Stimulated activated CD8-positive, alpha-beta memory T cell treated with anti-CD3 and anti-CD28 coated beads, Interleukin-12 subunit alpha, Interleukin-12 subunit beta, amount 100 ng/mL, for 24 hours (primary cell): ENCODE measurements around the gene UMODL1.
"Not testable (repeated sequence)": the region's sequence is repeated elsewhere in the genome, so short reads cannot be mapped to it uniquely, and the experiment has no call there.

ENCODE experiments used
- DNase-seq: peaks from one replicate; pipeline ENCODE4 v3.0.0-alpha.2; 2020; ENCODE audit errors: extremely low read depth

The UMODL1 gene

GRCh38 chr21:42059141-42059540 lies 12.0 kb upstream of the UMODL1 start:
- DNase-seq = no peak

GRCh38 chr21:42059721-42060120 lies 11.4 kb upstream of the UMODL1 start:
- DNase-seq = no peak

DNA sequence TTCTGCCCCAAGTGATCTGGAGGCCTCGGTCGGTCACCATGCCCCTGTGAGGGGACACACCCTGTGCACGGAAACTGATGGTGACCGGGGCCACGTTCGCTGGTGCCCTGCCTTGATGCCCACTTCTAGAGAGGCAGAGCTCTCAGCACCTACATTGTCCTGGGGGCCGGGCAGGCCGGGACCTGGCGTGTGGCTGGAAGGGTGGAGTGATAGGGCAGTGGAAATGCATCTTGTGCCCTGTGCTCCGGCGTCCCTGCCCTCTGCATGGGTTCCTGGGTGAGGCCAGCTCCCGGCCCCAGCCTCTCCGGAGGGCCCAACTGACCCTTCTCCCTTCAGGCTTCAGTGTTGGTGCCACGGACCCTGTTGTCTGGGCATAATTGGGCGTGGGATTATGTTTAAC lies 11.0 kb upstream of the UMODL1 start:
- no peak for DNase-seq

DNA sequence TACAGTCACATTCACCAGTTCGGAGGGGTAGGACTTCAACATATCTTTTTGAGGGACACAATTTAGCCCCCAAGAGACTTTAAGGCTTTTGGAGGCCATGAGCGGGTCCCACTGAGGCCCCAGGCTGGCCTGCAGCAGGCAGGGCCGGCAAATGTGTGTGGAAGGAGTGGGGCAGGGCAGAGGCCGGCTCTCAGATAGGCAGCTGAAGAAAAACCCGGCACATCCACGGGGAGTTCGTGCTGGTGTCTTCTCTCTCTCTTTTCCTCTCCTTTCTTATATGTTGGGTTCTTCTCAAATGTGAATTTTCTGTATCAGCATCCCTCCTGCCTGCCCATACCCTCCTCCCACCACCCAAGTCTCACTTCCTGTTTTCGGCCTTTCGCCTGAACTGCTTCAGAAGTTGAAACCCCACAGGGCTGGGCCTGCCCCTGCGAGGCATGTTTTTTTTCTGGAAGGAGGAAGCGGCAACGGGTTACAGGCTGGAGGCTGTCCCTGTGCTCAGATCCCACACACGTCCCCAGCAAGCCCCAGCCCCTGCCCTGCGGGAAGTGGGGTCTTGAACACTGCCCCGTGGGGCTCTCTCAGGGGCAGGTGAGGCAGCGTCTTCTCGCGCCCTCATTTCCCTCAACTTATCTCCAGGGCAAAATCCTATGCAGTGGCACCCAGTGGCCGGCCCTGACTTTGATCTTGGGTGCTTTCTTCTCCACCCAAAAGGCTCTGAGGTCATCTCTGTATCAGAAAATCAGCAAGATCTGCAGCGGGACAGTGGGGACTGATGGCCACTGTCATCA lies 9.7 kb upstream of the UMODL1 start:
- DNase-seq = no peak

DNA sequence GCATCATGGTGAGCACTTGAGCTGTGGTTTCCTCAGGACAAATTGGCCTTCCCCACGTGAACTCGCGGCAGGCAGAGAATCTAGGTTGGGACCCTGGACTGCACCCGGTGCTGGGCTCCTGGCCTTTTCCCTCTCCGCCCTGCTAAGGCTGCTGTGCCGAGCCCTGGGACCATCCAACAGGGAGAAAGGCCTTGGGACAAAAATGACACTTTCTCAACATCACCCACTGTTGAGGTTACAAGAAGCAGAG lies 9.2 kb upstream of the UMODL1 start:
- DNase-seq = no peak

GRCh38 chr21:42062236-42063022 lies 8.7 kb upstream of the UMODL1 start:
- DNase-seq = no peak

DNA sequence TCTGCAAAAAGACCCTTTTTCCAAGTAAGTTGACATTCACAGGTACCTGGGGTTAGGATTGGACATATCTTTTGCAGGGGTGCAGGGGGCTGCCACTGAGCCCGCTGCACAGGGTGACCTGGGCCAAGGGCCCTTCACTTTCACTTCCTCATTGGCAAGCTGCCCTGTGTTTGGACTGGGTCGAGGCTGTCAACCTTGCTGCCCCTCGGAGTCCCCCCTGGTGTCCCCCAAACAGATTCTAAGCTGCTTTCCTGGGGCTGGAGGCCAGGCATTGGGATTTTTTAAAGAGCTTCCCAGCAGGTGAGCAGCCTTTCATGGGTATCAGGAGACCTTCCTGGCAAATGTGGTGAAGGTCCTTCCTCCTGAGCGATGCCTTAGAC lies 7.9 kb upstream of the UMODL1 start:
- no peak for DNase-seq

DNA sequence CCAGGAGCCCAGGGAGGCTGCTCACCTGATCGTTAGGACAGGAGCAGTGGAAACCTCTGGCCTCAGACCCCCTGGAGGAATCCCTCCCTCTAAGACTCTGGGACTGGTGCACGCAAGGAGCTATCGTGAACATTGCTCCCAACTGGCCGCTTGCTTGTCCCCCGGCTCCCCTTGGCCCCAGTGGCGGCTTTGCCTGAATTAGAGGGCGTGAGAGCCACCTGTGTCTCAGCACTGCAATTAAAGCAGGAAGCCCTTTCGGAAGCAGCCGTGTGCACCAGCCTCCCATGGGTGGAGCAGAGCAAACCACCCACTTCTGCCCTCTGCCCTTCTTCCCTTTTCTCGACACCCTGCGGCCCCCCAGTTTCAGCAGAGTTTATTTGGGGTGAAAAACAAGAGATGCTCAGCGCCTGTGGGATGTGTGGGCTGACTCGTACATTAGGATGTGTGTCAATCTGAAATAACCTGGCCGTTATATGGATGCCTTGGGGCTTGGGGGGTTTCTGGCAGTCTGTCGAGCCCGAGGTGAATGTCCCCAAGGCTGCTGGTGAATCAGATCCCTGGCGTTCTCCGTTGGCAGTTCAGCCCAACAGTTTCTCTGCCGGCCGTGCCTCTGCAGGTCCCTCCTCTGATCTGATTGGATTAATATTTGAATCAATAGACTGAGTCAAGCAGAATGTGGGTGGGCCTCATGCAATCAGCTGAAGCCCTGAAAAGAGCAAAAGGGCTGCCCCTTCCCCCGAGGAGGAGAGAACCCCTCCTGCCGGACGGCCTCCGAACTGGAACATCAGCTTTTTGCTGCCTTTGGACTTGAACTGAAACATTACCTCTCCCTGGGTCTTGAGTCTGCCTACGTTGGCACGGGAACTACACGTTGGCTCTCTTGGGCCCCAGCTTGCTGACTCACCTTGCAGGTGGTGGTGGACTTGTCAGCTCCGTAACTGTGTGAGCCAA lies 7.3 kb upstream of the UMODL1 start:
- no peak for DNase-seq

- DNase-seq = no peak
Observed at GRCh38 chr21:42066521-42066920, 4.6 kb upstream of the UMODL1 start.

GRCh38 chr21:42067531-42068255 lies 3.4 kb upstream of the UMODL1 start:
- DNase-seq = no peak

DNA sequence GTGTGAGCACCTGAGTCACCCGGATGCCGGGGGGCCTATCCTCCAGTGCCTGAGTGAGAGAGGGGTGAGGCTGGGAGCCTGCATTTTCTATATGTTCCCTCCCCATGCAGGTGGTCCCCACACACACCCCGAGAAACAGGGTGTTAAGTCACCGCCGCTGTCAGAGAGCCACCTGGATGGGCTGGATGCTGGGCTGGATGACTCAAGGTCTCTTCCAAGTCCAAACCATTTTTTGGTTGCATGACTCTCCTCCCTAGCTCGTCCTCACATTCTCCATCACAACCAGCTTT lies 2.9 kb upstream of the UMODL1 start:
- no peak for DNase-seq

DNA sequence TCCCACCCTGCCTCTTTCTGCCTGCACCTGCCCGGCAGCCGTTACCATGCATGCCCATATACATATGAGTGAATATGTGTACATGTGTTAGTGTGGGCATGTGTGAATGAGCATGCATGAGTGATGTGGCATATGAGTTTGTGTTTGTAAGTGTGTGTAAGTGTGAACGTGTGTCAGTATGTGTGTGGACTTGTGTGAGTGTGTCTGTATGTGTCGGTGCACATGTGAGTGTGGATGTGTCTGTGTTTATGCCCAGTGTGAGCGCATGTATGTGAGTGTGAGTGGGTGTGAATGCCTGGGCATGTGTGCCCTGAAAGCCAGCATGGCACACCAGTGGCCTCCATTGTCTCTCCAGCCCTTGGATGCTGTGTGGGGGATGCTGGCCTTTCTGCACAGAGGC lies 2.5 kb upstream of the UMODL1 start:
- no peak for DNase-seq

DNA sequence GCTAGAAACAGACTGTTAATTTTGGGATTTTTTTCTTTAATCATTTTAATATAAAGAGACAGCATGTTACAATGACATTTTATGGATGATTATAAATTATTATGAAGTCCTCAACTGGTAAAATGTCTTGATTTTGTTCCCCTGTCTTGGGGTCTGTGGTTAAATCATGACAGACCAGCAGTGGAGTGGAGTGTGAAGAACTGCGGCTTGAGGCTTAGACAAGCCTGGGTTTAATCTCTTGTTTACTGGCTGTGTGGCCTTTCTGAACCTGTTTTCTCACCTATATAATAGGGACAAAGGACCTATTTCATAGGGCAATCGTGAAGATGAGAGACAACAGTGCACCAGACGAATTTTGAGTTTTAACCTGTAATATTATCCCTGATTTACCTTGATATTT lies 1.8 kb upstream of the UMODL1 start:
- DNase-seq = no peak

- no peak for DNase-seq
Observed at GRCh38 chr21:42069843-42070242, 1.3 kb upstream of the UMODL1 start.

GRCh38 chr21:42073145-42074099 lies 2.3 kb downstream of the UMODL1 start:
- DNase-seq = no peak

DNA sequence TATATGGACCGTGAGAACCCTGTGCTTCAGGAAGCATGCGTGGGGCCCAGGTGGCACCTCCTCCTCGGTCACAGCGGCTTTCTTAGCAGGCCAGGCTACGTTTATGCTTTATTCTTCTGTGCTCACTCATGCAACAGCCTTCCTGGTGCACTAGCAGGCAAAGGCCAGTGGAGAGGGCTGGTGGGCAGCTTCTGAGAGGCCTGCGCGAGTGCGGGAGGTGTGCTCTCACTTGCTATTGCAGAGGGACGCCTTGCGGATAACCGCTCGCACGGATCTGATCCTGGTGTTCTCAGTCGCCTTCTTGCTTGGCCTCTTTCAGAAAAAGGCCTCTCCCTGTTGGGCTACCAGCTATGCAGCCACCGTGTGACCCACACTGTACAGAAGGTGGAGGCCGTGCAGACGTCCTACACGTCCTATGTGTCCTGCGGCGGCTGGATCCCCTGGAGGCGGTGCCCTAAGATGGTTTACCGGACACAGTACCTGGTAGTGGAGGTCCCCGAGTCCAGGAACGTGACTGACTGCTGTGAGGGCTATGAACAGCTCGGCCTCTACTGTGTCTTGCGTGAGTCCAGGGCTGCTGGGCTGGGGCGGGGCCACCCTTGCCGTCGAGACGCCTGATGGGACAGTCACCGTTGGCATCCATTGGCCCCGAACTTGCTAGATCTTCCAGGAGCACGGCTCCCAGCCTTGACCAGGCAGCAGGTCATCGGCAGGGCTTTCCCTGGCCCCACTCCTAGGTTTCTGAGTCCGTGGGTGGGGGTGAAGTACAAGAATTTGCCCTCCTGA lies 4.8 kb downstream of the UMODL1 start:
- DNase-seq = no peak

DNA sequence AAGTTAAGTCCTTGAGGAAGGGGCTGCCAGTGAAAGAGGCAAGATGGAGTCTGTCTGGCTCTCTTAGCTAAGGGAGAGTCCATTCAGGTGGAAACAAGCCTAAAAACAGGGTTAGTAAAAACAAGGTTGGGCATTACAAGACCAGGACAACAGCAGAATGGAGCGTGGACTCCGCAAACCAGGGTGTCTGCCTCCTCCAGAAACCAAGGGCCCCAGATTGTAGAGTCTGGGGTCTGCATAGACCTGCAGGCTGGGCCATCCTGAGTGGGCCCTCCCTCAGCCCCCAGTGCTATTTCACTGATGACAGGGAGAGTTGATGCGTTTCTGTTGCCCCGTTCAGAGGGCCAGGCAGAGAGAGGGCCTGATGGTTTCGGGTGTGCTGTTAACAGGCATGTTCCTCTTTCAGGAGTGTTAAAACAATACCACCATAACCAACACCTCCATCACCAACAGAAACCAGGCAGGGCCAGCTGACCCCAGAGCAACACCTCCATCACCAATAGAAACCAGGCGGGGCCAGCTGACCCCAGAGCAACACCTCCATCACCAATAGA lies 6.6 kb downstream of the UMODL1 start:
- not testable (repeated sequence) for DNase-seq

DNA sequence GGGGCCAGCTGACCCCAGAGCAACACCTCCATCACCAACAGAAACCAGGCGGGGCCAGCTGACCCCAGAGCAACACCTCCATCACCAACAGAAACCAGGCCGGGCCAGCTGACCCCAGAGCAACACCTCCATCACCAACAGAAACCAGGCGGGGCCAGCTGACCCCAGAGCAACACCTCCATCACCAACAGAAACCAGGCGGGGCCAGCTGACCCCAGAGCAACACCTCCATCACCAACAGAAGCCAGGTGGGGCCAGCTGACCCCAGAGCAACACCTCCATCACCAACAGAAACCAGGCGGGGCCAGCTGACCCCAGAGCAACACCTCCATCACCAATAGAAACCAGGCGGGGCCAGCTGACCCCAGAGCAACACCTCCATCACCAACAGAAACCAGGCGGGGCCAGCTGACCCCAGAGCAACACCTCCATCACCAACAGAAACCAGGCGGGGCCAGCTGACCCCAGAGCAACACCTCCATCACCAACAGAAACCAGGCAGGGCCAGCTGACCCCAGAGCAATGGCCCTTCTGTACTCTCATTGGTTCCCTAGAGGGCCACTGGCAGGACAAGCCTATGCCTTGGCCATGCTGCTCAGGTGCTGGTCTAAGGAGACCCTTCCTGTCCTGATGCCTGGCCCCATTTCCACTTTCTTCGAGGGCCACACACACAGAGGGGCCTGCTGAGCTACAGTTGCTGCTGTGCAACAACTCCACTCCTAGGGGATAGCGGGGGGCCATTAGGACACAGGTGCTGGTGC lies 7.3 kb downstream of the UMODL1 start:
- DNase-seq = not testable (repeated sequence)
